Measurements from ENCODE around the gene BAG2.
A peak's percentile ranks its signal among the peaks of the same experiment; 100 is the strongest.

BAG2 gene

DNA sequence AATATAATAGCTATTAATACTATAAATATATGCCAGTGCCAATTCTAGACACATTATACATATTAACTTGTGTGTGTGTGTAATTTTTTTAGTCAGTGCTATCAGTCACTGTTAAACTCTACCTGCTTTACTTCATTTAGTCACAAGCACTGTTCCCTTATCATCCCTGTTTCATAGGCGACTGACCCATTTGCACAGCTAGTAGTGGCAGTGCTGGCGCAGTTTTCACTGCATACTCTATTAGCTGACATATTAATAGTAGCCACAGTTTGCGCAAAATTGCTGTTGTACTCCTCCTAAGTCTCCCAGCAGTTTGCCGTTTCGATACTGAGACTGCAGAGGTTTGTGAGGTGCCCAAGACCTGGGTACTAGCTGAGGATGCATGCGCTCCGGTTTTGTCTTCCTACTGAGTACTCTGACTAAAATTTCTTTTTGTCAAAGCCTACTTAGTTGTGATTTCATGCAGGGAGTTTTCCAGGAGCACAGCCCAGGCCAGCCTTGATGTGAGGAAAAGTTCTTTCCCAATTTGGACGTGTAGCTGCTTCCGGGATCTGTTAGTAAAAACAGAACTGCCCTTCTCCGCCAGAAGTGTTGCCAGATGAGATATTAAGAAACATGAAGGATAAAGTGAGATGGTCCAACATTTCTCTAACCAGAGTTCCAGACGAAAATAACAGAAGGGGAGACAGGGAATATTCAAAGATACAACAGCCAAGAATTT lies 5.6 kb downstream of the BAG2 start:
- no peak for DNase-seq

DNA sequence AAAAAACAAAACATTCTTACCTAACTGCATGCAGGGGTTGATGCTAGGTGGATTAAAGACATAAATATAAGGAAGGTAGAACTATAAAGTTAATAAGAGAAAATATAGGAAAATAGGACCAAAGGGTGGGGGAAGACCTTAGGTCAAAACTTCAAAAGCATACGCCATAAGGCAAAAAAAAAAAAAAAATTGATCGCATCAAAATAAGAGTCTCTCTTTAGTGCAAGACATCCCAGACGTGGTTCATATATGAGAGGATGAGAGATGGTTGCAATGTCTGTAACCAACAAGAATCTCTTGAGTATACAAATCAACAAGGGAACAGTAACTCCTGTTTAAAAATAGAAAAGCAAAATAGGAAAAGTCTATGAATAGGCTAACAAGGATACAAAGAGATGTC lies 8.5 kb downstream of the BAG2 start:
- no peak for DNase-seq

DNA sequence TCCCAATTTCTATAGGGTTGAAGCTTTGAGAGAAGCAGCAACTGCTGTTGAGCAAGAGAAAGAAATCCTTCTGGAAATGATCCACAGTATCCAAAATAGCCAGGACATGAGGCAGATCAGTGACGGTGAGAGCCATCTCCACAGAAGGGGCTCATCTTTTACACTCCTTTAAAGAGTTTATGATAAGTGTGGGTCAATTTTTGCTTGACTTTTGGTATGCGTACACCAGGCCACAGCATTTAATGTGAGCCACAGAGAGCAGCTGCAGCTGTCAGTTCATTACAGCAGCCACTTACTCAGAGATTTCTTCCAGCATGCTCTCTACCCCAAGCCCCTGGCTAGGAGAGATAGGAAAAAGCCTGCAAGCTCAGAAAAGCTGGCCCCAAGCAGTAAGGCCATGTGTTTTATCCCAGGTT lies 9.9 kb downstream of the BAG2 start:
- no peak for DNase-seq

DNA sequence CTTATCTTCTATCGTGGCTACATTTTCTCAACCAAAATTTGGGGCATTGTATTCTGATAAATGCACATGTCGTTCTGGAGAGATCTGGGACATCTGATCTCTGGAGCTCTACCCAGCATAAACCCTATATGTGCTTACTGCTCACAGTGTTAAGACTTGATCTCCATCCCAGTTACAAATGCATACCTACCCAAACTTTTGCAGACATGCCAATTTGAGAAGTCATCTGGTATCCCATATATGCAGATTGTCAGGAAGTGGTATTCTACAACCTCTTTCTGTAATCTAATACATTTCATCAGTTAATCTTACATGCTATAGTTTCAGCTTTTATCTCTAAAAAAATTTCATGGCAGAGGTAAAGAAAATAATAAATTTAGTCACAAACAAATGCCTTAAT lies 11.2 kb downstream of the BAG2 start:
- DNase-seq: no peak

DNA sequence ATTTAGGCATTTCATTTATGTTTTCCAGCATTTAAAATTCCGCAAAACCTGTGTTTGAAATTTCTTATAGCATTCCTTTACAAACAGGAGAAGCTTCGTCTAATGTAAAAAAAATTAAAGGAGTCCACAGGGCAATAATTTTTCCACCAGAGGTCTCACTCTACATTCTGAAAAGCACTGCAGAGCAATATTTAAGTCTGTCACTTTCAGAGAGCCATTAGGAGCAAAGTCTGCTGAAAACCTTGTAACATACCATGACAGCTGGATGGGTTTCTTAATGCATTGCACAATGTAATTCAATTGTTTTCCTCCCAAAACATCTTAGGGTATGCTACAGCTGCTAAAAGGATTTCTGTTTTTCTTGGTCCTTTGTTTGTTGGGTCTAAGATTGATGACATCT lies 18.0 kb downstream of the BAG2 start:
- no peak for DNase-seq

DNA sequence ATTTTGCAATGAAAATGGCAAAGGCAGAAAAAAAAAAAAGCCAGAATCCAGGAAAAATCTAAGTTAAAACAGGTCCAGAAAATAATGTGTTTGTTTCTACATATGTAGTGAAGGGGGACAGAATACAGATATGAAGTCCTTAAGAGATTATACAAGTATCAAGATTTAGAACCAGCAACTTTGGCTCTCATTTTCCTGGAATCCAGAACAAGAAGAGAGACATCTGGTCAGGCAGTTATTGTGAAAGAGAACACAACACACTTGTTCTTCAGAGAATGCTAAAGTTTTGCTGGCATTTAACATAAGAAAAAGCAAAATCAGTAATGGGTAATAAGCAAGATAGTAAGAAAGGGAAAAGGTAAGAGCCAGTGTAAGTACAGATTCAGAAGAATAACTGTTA lies 21.1 kb downstream of the BAG2 start:
- no peak for DNase-seq

DNA sequence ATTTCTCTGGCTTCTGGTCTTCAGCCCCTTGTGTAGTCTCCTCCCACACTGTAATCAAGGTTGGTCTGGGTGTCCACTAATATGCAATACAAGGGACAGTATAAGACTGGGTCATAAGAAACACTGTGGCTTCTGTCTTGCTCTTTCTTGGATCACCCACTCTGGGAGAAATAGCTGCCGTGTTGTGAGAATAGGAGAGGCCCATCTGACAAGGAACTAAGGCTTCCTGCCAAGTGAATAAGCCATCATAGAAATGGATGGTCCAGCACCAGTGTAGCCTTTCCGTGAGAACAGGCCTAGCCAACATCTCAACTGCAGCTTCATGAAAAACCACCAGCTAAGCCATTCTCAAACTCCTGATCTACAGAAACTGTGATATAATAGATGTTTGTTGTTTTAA lies 23.3 kb downstream of the BAG2 start:
- DNase-seq: no peak

DNA sequence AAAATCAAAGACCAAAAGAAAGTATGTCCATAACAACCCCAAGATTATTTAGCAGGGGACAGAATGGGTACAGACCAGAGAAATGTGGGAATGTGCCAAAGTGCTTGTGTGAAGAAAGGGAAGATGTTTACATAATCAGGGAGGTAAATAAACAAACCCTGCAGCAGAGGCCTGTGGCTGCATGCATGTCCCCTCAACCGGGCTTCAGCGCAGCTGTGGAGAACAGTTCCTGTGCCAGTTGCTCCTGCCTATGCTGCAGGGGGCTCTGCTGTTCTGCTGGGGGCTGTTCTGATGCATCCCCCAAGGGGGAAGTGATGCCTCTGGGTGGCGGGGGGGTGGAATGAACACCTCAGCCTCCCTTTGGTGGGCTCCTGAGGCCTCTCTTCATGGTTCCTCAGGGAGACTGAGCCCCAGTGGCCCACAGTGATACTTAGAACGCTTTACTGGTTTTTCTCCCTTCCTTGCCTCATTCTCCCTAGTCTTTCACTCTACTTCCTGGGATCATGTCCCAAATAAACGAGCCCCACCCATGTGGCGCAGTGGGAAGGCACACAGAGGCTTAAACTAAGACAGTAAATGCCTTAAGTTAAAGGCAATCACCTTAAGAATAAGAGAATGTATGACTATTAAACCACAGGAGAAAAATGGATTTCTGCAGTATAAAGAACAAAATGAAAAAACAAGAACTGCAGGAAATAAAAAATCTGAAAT lies 27.0 kb downstream of the BAG2 start:
- no peak for DNase-seq

DNA sequence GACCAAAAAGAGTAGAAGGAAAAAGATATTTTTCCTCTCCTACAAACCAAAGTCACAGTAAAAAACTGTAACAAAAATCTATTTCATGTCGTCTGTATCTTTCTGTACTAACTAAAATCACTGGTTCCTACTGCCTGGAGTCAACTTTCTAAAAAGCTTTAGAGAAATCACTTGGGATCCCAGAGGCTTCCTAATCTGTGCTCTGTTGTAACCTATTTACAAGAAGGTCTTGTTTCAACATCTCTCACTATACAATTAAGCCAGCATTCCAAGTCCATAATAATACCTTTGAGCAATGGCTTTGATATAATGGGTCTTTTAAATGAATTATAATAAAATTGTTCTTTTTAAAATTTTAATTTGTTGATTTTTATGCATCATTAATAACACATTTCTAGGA lies 29.6 kb downstream of the BAG2 start:
- DNase-seq: no peak

DNA sequence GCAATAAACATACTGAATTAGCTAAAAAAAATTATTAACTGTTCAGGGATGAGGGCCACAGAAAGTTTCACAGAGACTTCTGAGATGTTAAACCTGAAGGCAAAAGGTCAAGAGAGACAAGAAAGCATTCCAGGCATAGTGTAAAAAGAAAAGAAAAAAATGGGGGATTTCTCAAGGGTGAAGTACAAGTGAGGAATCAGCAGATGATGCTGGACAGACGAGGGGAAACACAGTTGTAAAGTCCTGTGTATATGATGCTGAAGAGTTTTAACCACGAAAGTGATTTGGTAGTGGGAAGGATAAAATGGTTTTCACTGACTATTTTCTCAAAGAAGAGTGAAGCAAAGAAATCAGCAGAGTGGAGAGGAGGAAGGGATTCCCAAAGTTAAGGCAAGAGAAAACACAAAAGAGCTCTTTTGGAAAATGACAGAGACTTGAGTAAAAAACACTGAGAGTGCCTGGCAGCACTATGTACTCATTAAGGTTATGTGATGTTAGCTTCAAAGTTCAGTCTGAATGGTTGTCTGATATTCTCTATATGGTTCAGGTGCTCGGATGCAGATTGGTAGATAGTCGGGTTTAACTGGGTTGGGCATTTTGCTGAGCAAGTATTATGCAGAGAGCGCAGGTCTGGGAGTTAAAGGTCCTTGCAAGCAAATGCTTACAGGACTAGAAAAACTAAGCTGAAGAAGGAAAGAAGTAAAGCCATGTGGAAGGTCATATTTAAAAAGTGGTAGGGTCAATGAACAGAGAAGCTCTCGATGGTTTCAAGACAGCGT lies 33.6 kb downstream of the BAG2 start:
- no peak for DNase-seq

DNA sequence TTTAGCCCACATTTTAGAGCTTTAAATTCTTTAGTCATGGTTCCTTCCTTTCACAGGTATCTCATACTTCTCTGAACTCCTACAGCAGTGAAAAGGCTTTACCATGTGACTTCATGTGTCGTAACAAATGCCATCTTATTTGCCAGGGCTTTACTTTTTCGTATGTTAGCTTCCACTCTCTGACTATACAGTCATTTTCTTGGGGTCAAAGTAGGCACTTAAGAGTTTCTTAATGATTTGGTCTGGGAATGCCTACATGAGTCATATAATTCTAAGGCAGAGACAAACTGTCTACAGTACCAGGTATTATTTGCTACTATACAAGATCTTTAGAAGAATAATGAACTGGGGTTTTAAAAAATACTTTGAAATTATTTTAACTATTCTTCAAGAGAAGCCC lies 35.0 kb downstream of the BAG2 start:
- no peak for DNase-seq

DNA sequence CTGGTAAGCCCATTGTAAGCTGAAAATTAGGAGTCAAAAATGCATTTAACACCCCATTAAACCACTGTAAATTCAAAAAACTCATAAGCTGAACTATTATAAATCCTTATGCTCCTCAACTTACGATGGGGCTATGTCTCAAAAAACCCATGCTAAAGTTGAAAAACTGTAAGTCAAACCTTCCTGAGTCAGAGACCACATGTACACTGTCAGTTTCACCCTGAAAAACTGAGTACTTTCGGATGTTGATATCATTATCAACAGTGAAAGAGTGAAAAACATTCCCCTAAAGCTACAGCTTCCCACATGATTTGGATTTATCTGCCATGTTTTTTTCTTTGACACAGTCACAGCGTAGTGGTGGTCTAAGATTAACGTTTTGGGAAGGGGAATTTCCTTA lies 35.7 kb downstream of the BAG2 start:
- DNase-seq: no peak

DNA sequence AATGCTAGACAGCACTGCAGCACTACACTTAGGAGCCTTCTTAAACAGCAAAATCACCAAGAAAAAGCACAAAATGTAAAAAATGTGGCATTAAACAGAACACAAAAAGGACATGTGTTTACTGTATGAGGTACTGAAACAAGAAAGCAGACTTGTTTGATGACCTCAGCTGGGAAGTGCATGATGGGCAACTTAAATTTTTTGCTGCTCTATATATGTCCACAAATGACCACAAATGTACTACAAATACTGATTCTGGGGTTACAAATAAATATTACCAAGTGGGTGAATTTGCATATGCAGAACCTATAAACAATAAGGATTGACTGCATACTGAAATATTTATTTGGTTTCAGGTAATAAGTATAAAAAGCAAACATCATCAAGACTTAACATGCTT lies 36.9 kb downstream of the BAG2 start:
- no peak for DNase-seq

DNA sequence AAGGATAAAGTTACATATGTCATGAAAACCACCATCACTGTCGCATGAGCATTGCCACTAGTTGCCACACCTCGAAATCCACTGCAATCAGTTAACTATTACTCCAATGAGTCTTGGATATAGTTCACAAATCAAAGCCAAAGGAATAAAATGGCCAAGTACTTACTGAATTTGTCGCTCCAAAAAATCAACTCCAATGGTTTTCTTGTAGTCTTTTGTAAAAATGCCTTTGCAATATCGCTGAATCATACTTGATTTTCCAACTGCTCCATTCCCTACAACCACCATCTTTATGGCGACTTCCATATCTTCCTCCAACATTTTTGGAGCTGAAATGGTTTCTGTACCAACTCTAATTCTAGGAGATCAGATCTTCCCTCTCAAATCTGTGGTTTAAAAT lies 37.9 kb downstream of the BAG2 start:
- no peak for DNase-seq

DNA sequence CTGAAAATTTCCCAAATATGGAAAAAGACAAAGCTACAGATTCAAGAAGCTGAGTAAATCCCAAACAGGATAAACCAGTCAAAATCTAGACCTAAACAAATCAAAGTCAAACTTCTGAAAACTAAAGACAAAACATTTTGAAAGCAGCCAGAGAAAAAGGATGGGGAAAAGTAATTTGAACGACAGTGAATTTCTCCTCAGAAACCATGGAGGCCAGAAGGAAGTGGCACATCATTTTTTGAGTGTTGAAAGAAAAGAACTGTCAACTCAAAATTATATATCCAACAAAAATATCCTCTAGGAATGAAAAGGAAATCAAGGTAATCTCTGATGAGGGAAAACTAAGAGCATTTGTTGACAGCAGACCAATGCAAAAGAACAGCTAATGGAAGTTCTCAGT lies 43.1 kb downstream of the BAG2 start:
- DNase-seq: no peak

DNA sequence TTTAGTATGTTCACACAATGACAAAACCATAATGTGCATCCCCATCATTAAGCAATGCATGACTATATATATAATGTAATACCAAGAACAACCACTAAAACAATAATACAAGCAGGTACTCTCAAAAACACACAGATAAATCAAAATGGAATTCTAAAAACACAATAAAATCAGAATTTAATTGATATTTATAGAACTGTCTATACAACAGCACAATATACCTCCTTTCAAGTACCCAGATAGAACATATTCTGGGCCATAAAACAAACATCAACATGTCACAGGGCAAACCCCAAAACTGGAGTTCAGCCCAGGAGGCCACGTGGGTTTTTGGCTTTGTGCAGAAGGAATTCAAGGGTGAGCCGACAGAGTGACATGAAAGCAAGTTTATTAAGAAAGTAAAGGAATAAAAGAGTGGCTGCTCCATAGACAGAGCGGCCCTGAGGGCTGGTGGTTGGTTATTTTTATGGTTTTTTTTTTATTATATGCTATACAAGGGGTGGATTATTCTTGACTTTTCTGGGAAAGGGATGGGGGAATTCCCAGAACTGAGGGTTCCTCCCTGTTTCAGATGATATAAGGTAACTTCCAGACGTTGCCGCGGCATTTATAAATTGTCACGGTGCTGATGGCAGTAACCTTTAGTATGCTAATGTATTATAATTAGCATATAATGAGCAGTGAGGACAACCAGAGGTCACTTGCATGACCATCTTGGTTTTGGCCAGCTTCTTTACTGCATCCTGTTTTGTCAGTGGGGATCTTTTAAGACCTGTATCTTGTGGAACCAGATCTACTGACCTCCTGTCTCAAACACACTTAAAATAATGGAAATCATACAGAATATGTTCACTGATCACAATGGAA lies 44.3 kb downstream of the BAG2 start:
- no peak for DNase-seq

DNA sequence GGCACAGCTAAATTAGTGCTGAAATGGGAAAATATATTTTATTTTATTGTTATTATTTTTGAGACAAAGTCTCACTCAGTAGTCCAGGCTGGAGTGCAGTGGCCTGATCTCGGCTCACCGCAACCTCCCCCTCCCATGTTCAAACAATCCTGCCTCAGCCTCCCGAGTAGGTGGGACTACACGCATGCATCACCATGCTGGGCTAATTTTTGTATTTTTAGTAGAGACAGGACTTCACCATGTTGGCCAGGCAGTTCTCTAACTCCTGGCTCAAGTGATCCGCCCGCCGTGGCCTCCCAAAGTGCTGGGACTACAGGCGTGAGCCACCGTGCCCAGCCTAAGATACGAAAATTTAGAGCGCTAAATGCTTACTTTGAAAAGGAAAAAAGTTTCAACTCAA lies 45.1 kb downstream of the BAG2 start:
- no peak for DNase-seq

DNA sequence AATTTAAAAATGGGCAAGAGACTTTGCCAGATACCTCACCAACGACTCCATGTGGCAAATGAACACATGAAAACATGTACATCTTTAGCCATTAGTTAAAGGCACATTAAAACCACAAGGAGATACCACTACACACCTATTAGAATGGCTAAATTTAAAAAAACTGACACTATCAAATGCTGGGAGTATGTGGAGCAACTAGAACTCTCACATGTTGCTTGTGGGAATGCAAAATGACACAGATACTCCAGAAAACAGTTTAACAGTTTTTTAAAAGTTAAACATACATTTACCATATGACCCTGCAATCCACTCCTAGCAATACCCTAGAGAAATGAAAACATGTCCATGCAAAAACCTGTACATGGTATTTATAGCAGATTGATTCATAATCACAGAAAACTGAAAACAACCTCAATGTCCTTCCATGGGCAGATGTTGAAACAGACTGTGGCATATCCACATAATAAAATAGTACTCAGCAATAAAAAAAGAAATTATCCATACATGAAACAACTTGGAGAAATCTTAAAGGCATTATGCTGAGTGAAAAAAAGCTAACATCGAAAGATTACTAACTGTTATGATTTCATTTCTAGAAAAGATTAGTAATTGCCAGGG lies 48.1 kb downstream of the BAG2 start:
- DNase-seq: no peak

DNA sequence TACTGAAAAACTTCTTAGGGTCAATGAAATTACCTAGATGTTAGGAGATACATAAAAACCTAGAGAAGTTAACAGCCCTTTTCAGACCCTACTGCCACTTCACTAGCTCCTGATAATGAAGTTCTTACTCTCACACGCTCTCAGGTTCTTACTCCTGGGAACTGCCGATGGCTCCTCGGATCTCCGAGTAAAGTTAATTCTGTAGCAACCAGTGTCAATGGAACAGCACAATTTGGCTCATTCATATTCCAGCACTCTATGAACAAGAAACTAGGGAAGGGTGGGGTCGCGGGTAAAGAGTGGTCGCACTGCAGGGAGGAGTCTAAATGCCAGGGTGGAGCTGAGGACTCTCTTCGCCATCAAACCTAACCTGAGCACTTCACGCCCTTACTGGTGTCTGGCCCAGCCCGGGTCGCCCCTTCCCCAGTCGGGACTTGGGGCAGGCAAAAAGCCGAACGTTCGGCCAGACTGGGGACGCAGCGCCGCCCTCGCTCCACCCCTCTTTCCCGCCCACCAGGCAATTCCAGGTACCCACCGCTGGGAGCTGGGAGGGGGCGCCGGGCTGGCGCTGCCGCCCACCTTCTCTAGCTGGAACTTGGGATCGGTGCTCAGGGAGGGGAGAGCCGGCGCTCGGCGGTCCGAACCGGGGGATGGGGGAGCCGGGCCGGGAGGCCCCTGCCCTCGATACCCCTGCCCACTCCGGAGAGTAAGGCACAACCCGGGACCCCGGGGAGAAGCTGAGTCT lies 49.2 kb downstream of the BAG2 start:
- peak; percentile 64 for DNase-seq

DNA sequence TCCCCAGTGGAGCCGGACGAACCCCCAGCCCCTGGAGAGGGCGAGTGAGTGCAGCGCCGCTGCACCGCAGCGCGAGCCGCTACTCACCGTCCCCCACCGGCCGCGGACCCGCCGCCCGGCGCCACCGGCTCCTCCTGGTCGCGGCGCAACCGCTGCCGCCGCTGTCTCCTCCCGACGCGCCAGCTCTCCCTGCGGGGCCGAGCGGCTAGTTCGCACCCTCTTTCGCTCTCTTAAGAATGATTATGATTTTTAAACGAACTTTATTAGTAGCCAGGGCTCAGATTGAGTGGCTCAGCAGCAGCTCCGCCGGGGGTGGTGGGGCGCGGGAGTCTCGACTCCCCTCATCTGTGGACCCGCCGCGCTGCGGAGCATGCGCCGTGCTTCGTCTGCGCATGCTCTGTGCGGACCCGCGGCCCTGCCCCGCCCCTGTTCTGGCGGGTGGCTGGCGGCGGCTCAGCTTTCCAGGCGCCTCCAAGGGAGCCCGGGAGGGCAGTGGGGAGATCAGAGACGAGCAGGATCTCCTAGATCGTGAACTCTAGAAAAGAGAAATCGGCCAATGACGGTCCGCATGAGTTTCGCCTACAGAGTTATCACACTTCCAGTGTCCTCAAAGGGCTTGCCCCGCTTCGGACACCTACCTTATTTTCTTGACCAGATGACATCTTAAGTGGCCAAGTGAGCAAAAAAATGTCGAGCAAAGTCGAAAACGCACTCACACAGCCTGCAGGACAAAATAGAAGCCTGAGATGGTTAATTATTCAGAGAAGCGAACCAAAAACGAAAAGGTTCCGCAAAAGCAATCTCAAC lies 50.0 kb downstream of the BAG2 start, which contains the start of gene RAB23:
TSS of gene RAB23 (minus strand) at position 372 of the 807 bp plus-strand sequence. CDS start 11,927 bp downstream, outside the sequence.
- peak; percentile 91 for DNase-seq

DNA sequence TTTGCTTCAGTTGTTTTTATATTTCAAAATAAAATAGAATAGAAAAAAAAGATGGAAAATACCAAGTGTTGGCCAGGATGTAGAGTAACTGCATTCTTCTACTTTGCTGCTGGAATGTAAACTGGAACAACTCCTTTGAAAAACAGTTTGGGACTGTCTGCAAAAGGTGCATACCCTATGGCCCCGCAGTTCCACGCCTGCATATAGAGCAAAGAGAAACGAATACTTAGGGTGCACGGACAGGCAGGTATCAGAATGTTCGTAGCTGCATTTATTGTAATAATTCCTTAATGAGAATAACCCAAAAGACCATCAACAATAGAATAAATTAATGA lies 50.6 kb downstream of the BAG2 start:
- no peak for DNase-seq
